A673 (cell line): Measurements from ENCODE around the gene DPM3. TPM values are rescaled to one million over a fixed set of nuclear protein-coding genes. Genes with fewer than 3 reads are reported as not detected.

Experiments used
- BruUV-seq: library from RNA; stranded (reverse); fragments of 400-500 nt; replicated peaks from 2 replicates; lab custom pipeline; 2021; lab: Mats Ljungman, UMichigan
- CTCF ChIA-PET: fragments of 300-600 bp; sonication (Branson Sonifier 250); formaldehyde crosslinking; loops from one replicate; lab custom pipeline; 2022; ENCODE audit warnings: antibody characterized with exemption; lab: Charles Lee
- POLR2A ChIA-PET: fragments of 300-600 bp; sonication (Branson Sonifier 250); formaldehyde crosslinking; loops from one replicate; lab custom pipeline; 2022; ENCODE audit warnings: antibody characterized with exemption; ENCODE audit not compliant: low non-redundant PET; lab: Charles Lee
- DNase-seq: peaks from one replicate; pipeline ENCODE4 v3.0.0-alpha.2; 2015; ENCODE audit warnings: low spot score
- H3K27ac ChIP-seq: fragments of 200-600 bp; sonication (generic); 2 replicates; pipeline ENCODE4 v1.5.1; 2016; ENCODE audit warnings: mixed run types, low read depth, mild to moderate bottlenecking, mixed read lengths, antibody characterized with exemption, low read length; ENCODE audit not compliant: poor library complexity, severe bottlenecking
- H3K27me3 ChIP-seq: fragments of 200-600 bp; sonication (generic); replicated peaks from 2 replicates; pipeline ENCODE4 v1.6.1; 2017; ENCODE audit warnings: mixed run types, low read depth, mild to moderate bottlenecking, mixed read lengths, antibody characterized with exemption, low read length; ENCODE audit not compliant: insufficient read depth, poor library complexity
- H3K36me3 ChIP-seq: fragments of 200-600 bp; sonication (generic); 2 replicates; pipeline ENCODE4 v1.6.1; 2016; ENCODE audit warnings: mixed run types, mild to moderate bottlenecking, mixed read lengths, antibody characterized with exemption, low read length; ENCODE audit not compliant: insufficient read depth, poor library complexity, severe bottlenecking
- H3K4me1 ChIP-seq: fragments of 200-600 bp; sonication (generic); 2 replicates; pipeline ENCODE4 v1.6.1; 2017; ENCODE audit warnings: mixed run types, mild to moderate bottlenecking, mixed read lengths, antibody characterized with exemption, low read length; ENCODE audit not compliant: insufficient read depth, poor library complexity, severe bottlenecking
- H3K4me3 ChIP-seq: fragments of 200-600 bp; sonication (generic); 2 replicates; pipeline ENCODE4 v1.5.1; 2016; ENCODE audit warnings: low read depth, mixed run types, mild to moderate bottlenecking, mixed read lengths, low read length; ENCODE audit not compliant: poor library complexity, severe bottlenecking
- H3K9me3 ChIP-seq: fragments of 200-600 bp; sonication (generic); 2 replicates; pipeline ENCODE4 v1.6.1; 2016; ENCODE audit warnings: mixed run types, low read depth, mild to moderate bottlenecking, mixed read lengths, antibody characterized with exemption, low read length; ENCODE audit not compliant: poor library complexity, severe bottlenecking
- EZH2 ChIP-seq: fragments of 200-600 bp; sonication (generic); IDR thresholded peaks from 2 replicates; pipeline ENCODE4 v1.6.1; 2017; ENCODE audit warnings: borderline replicate concordance, low read depth, mild to moderate bottlenecking, mixed read lengths, antibody characterized with exemption, low read length; ENCODE audit not compliant: poor library complexity, severe bottlenecking
- intact Hi-C: fragments of 100-400 bp; cut with micrococcal nuclease; formaldehyde crosslinking; loops from one replicate; pipeline ENCODE4 v1.10.0; 2022; ENCODE audit not compliant: unreplicated experiment
- total RNA-seq: library from RNA; stranded (reverse); gene quantifications from 2 replicates; pipeline ENCODE4 v1.2.3, GENCODE V29; 2021
- TF ChIP-seq, protein P1 (sequence below): fragments of 300-800, 200-600 bp; sonication (generic); conservative IDR thresholded peaks from 2 replicates; pipeline ENCODE4 v1.5.1; 2017; ENCODE audit warnings: low read depth, mild to moderate bottlenecking, antibody characterized with exemption, low read length, moderate library complexity, mixed read lengths

Gene DPM3
- total RNA-seq, 1 experiment from 2014 or later = 34.0 TPM

DNA sequence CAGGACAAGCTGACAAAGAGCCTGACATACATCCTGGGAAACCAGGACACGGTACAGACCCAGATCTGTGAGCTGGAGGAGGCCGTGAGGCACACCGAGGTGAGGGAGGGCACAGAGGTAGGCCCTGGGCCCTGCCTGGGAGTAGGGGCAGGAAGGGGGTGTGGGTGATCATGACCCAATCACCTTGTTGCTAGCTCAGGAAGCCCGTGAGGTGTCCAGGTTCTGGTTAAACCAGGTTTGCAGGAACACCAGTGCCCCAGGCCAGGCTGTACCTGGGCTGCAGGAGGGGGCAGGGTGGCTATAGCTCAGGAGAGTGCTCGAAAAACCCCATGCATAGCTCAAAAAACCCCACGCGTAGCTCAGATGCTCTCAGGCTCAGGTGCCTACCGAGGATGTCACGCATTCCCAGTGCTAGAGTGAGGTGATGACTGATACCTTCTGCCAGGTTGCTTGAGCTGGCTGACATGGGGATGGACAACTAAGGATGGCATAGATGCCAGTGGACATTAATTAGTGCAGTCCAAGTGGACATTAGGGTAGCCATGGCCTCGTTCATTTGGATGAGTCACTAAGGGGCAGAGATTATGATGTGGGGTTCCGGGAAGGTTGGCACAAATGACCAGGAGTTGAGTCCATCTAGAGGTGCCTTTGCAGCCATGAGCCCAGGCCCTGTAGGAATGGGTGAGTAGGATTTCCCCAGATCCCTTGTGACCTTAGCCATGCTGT lies 37.0 kb upstream of the DPM3 start:
- DNase-seq = no peak
- H3K4me1 ChIP-seq = peaks cover 17% of the 10 kb centered on the region
- CTCF ChIA-PET = interaction anchor here (0.9 to 1.2 kb wide), 2 partner anchors 16 to 86 kb away, joined by 4 to 7 read pairs; no protein-coding TSS in a partner anchor
- no peak for TF ChIP-seq EZH2
- TF ChIP-seq, protein P1, sequence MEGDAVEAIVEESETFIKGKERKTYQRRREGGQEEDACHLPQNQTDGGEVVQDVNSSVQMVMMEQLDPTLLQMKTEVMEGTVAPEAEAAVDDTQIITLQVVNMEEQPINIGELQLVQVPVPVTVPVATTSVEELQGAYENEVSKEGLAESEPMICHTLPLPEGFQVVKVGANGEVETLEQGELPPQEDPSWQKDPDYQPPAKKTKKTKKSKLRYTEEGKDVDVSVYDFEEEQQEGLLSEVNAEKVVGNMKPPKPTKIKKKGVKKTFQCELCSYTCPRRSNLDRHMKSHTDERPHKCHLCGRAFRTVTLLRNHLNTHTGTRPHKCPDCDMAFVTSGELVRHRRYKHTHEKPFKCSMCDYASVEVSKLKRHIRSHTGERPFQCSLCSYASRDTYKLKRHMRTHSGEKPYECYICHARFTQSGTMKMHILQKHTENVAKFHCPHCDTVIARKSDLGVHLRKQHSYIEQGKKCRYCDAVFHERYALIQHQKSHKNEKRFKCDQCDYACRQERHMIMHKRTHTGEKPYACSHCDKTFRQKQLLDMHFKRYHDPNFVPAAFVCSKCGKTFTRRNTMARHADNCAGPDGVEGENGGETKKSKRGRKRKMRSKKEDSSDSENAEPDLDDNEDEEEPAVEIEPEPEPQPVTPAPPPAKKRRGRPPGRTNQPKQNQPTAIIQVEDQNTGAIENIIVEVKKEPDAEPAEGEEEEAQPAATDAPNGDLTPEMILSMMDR = no peak
- no peak overlapping the region for H3K4me3 ChIP-seq
- no TSS peak for BruUV-seq
- H3K27me3 ChIP-seq = no peaks in the 10 kb centered on the region
- peaks cover 4% of the 10 kb centered on the region for H3K36me3 ChIP-seq
- H3K9me3 ChIP-seq = no peaks in the 10 kb centered on the region
- intact Hi-C loops = loop anchor here (10.0 kb wide), 2 partner anchors 147 to 417 kb away; partner anchors contain the start of gene RUSC1
- POLR2A ChIA-PET = no interaction called here
- H3K27ac ChIP-seq = no peak overlapping the region

DNA sequence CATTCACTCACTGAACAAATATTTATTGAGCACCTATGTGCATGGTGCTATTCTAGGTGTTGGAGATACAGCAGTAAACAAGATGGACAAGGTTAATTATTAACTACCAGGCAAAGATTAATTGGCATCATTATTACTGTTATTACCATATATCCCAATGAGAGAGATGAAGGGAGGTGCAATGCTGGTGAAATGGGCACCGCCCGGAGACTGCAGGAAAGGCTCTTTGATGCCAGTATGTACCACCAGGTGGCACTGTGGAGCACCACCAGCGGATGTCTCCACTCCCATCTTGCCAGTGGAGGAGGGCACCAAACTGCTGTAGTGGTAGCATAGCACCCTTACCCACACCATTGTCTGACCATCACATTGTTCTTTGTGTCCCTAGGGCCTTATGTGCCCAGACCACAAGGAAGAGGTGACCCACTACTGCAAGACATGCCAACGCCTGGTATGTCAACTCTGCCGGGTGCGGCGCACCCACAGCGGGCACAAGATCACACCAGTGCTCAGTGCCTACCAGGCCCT lies 36.3 kb upstream of the DPM3 start:
- DNase-seq = peak; percentile 84
- H3K27ac ChIP-seq = no peak overlapping the region
- POLR2A ChIA-PET = no interaction called here
- TF ChIP-seq EZH2 = no peak
- TF ChIP-seq, protein P1 = peak; percentile 95
- H3K4me3 ChIP-seq = no peak overlapping the region
- no peaks in the 10 kb centered on the region for H3K27me3 ChIP-seq
- intact Hi-C loops = loop anchor here (10.0 kb wide), 2 partner anchors 148 to 418 kb away; partner anchors contain the start of gene RUSC1
- H3K9me3 ChIP-seq = no peaks in the 10 kb centered on the region
- H3K36me3 ChIP-seq = peaks cover 4% of the 10 kb centered on the region
- H3K4me1 ChIP-seq = peaks cover 24% of the 10 kb centered on the region
- BruUV-seq = no TSS peak
- CTCF ChIA-PET = interaction anchor here (0.9 to 3.9 kb wide), 4 partner anchors 17 to 85 kb away, joined by 4 to 39 read pairs (median 6); no protein-coding TSS in a partner anchor

DNA sequence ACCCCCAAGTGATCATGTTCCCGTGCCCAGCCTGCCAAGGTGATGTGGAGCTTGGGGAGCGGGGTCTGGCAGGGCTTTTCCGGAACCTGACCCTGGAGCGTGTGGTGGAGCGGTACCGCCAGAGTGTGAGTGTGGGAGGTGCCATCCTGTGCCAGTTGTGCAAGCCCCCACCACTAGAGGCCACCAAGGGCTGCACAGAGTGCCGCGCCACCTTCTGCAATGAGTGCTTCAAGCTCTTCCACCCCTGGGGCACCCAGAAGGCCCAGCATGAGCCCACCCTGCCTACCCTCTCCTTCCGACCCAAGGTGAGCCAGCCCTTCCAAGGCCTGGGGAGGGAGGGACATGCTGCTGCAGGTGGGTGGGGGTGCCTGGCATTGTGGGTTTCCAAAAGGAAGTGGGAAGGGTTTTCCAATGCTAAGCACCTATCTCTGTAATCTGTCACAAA lies 35.6 kb upstream of the DPM3 start:
- POLR2A ChIA-PET = no interaction called here
- intact Hi-C loops = loop anchor here (10.0 kb wide), 2 partner anchors 149 to 419 kb away; partner anchors contain the start of gene RUSC1
- no peaks in the 10 kb centered on the region for H3K27me3 ChIP-seq
- DNase-seq = peak; percentile 48
- peaks cover 4% of the 10 kb centered on the region for H3K36me3 ChIP-seq
- TF ChIP-seq EZH2 = no peak
- TF ChIP-seq, protein P1 = no peak; the same call in 1 of the 2 replicates
- no peak overlapping the region for H3K27ac ChIP-seq
- no peaks in the 10 kb centered on the region for H3K9me3 ChIP-seq
- BruUV-seq = no TSS peak
- H3K4me3 ChIP-seq = no peak overlapping the region
- CTCF ChIA-PET = interaction anchor here (1.0 to 3.9 kb wide), 4 partner anchors 8 to 85 kb away, joined by 3 to 39 read pairs (median 4); no protein-coding TSS in a partner anchor
- H3K4me1 ChIP-seq = peaks cover 24% of the 10 kb centered on the region
